Measurements from ENCODE around the gene CYP4A22. TPM values are rescaled to one million over a fixed set of nuclear protein-coding genes. Genes with fewer than 3 reads are reported as not detected.
A peak's percentile ranks its signal among the peaks of the same experiment; 100 is the strongest.

The CYP4A22 gene
- total and polyA plus RNA-seq, 2 donors (not counting 1 experiment from before 2014, with no cell fraction given), result not detected

GRCh38 chr1:47181955-47182675 is 44.9 kb downstream of the CYP4A22 start:
- DNase-seq (ENCODE audit: low read depth in 2 of 2), result peak; percentile 36 to 68
- no peaks in the 10 kb centered on the region for H3K9me3 ChIP-seq (ENCODE audit: control insufficient read depth, insufficient read depth, low read depth, low read length)
- H3K79me2 ChIP-seq (ENCODE audit: control insufficient read depth, insufficient read depth, low read length), result no peaks in the 10 kb centered on the region
- no peak overlapping the region for H3K9ac ChIP-seq (ENCODE audit: insufficient read depth, low read length)
- H3K4me3 ChIP-seq (replicated peaks in 1 of 4; ENCODE audit: control extremely low read depth in 1 of 4, insufficient read depth in 1 of 4, low read depth in 3 of 4, low read length in 4 of 4), result no peak overlapping the region
- no peaks in the 10 kb centered on the region for H3K27me3 ChIP-seq (ENCODE audit: control insufficient read depth, insufficient read depth, low read length)
- H3K27ac ChIP-seq (ENCODE audit: insufficient read depth, low read length), result no peak overlapping the region
- no peaks in the 10 kb centered on the region for H4K20me1 ChIP-seq (ENCODE audit: control insufficient read depth, extremely low read depth, insufficient read depth, low read length)
- no peak overlapping the region for H2AFZ ChIP-seq (ENCODE audit: low read length)
- H3K4me2 ChIP-seq (ENCODE audit: extremely low read depth, insufficient read depth, low read length), result no peak overlapping the region
- no peaks in the 10 kb centered on the region for H3K4me1 ChIP-seq (ENCODE audit: control insufficient read depth, extremely low read depth, insufficient read depth, low read length)
- H3K36me3 ChIP-seq (ENCODE audit: control insufficient read depth, insufficient read depth, low read length), result no peaks in the 10 kb centered on the region
- TF ChIP-seq EZH2 (IDR thresholded peaks at IDR 0.05; ENCODE audit: low read length, missing control alignments), result no peak
- no peak for TF ChIP-seq CTCF (conservative IDR thresholded peaks at IDR 0.05 in 1 of 2, IDR thresholded peaks at IDR 0.05 in 1 of 2; ENCODE audit: low read depth in 1 of 2, low read length in 2 of 2)

GRCh38 chr1:47182676-47183235 is 45.5 kb downstream of the CYP4A22 start:
- no peak overlapping the region for H3K9ac ChIP-seq (ENCODE audit: insufficient read depth, low read length)

More at GRCh38 chr1:47182676-47183235, 45.5 kb downstream of the CYP4A22 start:
- DNase-seq (ENCODE audit: low read depth in 2 of 2), result no peak
- Histone ChIP-seq H4K20me1 (ENCODE audit: control insufficient read depth, extremely low read depth, insufficient read depth, low read length) (no peaks in the 10 kb centered on the region), H3K36me3 (ENCODE audit: control insufficient read depth, insufficient read depth, low read length) (no peaks in the 10 kb centered on the region), H3K4me2 (ENCODE audit: extremely low read depth, insufficient read depth, low read length) (no peak overlapping the region), H3K79me2 (ENCODE audit: control insufficient read depth, insufficient read depth, low read length) (no peaks in the 10 kb centered on the region), H3K4me1 (ENCODE audit: control insufficient read depth, extremely low read depth, insufficient read depth, low read length) (no peaks in the 10 kb centered on the region), H3K27ac (ENCODE audit: insufficient read depth, low read length) (no peak overlapping the region), H2AFZ (ENCODE audit: low read length) (no peak overlapping the region), H3K27me3 (ENCODE audit: control insufficient read depth, insufficient read depth, low read length) (no peaks in the 10 kb centered on the region), H3K4me3 (replicated peaks in 1 of 4; ENCODE audit: control extremely low read depth in 1 of 4, insufficient read depth in 1 of 4, low read depth in 3 of 4, low read length in 4 of 4) (no peak overlapping the region), H3K9me3 (ENCODE audit: control insufficient read depth, insufficient read depth, low read depth, low read length) (no peaks in the 10 kb centered on the region)
- no peak for TF ChIP-seq CTCF (conservative IDR thresholded peaks at IDR 0.05 in 1 of 2, IDR thresholded peaks at IDR 0.05 in 1 of 2; ENCODE audit: low read depth in 1 of 2, low read length in 2 of 2)

Data from fibroblast of lung (primary cell).